ENCODE results near the gene NIPAL4. TPM values are rescaled to one million over a fixed set of nuclear protein-coding genes. Genes with fewer than 3 reads are reported as not detected.

The NIPAL4 gene
- polyA plus RNA-seq, 2 of the 4 experiments (the other 2 are of a cell fraction) = 8.6 to 8.9 TPM

- 89% methylated on average over 6 of the region's 11 CpGs for WGBS (ENCODE audit: missing lambda C conversion rate)
- FAIRE-seq = no peak
- DNase-seq (ENCODE audit: low read depth in 1 of 2, low spot score in 1 of 2) = no peak
- Histone ChIP-seq H3K4me1 (no peaks in the 10 kb centered on the region), H3K4me2 (no peak overlapping the region), H3K9me3 (no peaks in the 10 kb centered on the region), H3K4me3 (no peak overlapping the region), H3K27ac (no peak overlapping the region)
- TF ChIP-seq ESRRA (IDR thresholded peaks at IDR 0.05; ENCODE audit: borderline replicate concordance, low read length) (no peak), FOSB (CRISPR knock-in tag; IDR thresholded peaks at IDR 0.05) (no peak), CTCF (IDR thresholded peaks at IDR 0.05) (no peak), ZFP36 (IDR thresholded peaks at IDR 0.05; ENCODE audit: borderline replicate concordance, partially characterized antibody) (no peak), HOXB13 (CRISPR knock-in tag; IDR thresholded peaks at IDR 0.05; ENCODE audit: low read depth) (no peak), HMGXB4 (CRISPR knock-in tag; IDR thresholded peaks at IDR 0.05; ENCODE audit: borderline replicate concordance) (no peak), MYC (IDR thresholded peaks at IDR 0.05; ENCODE audit: borderline replicate concordance, low read length) (no peak), E2F6 (IDR thresholded peaks at IDR 0.05; ENCODE audit: borderline replicate concordance, low read depth) (no peak), RAD21 (conservative IDR thresholded peaks at IDR 0.05 in 1 of 2, IDR thresholded peaks at IDR 0.05 in 1 of 2) (no peak), RCOR1 (IDR thresholded peaks at IDR 0.05; ENCODE audit: low read depth, low read length) (no peak), ZSCAN20 (CRISPR knock-in tag; IDR thresholded peaks at IDR 0.05) (no peak), RARB (CRISPR knock-in tag; IDR thresholded peaks at IDR 0.05) (no peak), EP300 (IDR thresholded peaks at IDR 0.05) (no peak), HOXA7 (CRISPR knock-in tag; IDR thresholded peaks at IDR 0.05) (no peak), REST (IDR thresholded peaks at IDR 0.05) (no peak)
- ChIA-PET POLR2A (no interaction called here), CTCF (interaction anchor here (1.3 to 1.8 kb wide), 2 partner anchors 149 to 164 kb away, joined by 3 to 4 read pairs; no protein-coding TSS in a partner anchor)
- no peak for ATAC-seq
Measured at GRCh38 chr5:157491471-157491995, 31.5 kb downstream of the NIPAL4 start.

GRCh38 chr5:157492886-157493285, 32.9 kb downstream of the NIPAL4 start:
- FAIRE-seq (no peak), DNase-seq (ENCODE audit: low read depth in 1 of 2, low spot score in 1 of 2) (no peak), ATAC-seq (peak in 1 of 2 experiments; percentile 24; a peak in 1 of 6 replicates)
- no peaks in the 10 kb centered on the region for H3K9me3 ChIP-seq
- POLR2A ChIA-PET = no interaction called here
- no peak overlapping the region for H3K4me3 ChIP-seq
- H3K4me1 ChIP-seq = no peaks in the 10 kb centered on the region
- WGBS (ENCODE audit: missing lambda C conversion rate) = 93% methylated on average over 6 of the region's 9 CpGs
- CTCF ChIA-PET = interaction anchor here (0.7 to 1.8 kb wide), 4 partner anchors 8 to 150 kb away, joined by 3 to 4 read pairs (median 3); no protein-coding TSS in a partner anchor
- no peak overlapping the region for H3K27ac ChIP-seq
- no peak overlapping the region for H3K4me2 ChIP-seq
- TF ChIP-seq ZFP36 (IDR thresholded peaks at IDR 0.05; ENCODE audit: borderline replicate concordance, partially characterized antibody) (no peak), RCOR1 (IDR thresholded peaks at IDR 0.05; ENCODE audit: low read depth, low read length) (no peak), MAFK (IDR thresholded peaks at IDR 0.05; ENCODE audit: partially characterized antibody) (no peak), USF2 (IDR thresholded peaks at IDR 0.05) (no peak), SREBF2 (IDR thresholded peaks at IDR 0.05) (no peak), MAX (IDR thresholded peaks at IDR 0.05) (no peak), HOXB5 (CRISPR knock-in tag; IDR thresholded peaks at IDR 0.05) (no peak), CEBPB (IDR thresholded peaks at IDR 0.05) (no peak), MYC (IDR thresholded peaks at IDR 0.05; ENCODE audit: borderline replicate concordance, low read length) (no peak), EHF (CRISPR knock-in tag; IDR thresholded peaks at IDR 0.05) (no peak), REST (IDR thresholded peaks at IDR 0.05) (no peak), NR3C1 (IDR thresholded peaks at IDR 0.05) (no peak)

All from A549 (cell line).